KOPT-K1 (cell line): ENCODE measurements around the gene SEMA6A.

Experiments used
- H3K27ac ChIP-seq: fragments of 200-600 bp; sonication (generic); 2 replicates; pipeline ENCODE4 v1.5.1; 2016; ENCODE audit warnings: antibody characterized with exemption, mild to moderate bottlenecking, low read depth, low read length; ENCODE audit not compliant: poor library complexity, severe bottlenecking
- H3K36me3 ChIP-seq: fragments of 200-600 bp; sonication (generic); 2 replicates; pipeline ENCODE4 v1.5.1; 2017; ENCODE audit warnings: antibody characterized with exemption, mild to moderate bottlenecking, low read length, moderate library complexity; ENCODE audit not compliant: insufficient read depth
- H3K9me3 ChIP-seq: fragments of 200-600 bp; sonication (generic); 2 replicates; pipeline ENCODE4 v1.5.1; 2017; ENCODE audit warnings: antibody characterized with exemption, low read length, mild to moderate bottlenecking; ENCODE audit not compliant: insufficient read depth, poor library complexity, severe bottlenecking

Gene SEMA6A

GRCh38 chr5:116544531-116545241, 29.9 kb downstream of the SEMA6A start:
- Histone ChIP-seq H3K9me3 (peaks cover 17% of the 10 kb centered on the region), H3K27ac (no peak overlapping the region), H3K36me3 (no peaks in the 10 kb centered on the region)

- no peaks in the 10 kb centered on the region for H3K36me3 ChIP-seq
- H3K27ac ChIP-seq = no peak overlapping the region
- peaks cover 17% of the 10 kb centered on the region for H3K9me3 ChIP-seq
Measured at GRCh38 chr5:116543501-116543900, 31.1 kb downstream of the SEMA6A start.

DNA sequence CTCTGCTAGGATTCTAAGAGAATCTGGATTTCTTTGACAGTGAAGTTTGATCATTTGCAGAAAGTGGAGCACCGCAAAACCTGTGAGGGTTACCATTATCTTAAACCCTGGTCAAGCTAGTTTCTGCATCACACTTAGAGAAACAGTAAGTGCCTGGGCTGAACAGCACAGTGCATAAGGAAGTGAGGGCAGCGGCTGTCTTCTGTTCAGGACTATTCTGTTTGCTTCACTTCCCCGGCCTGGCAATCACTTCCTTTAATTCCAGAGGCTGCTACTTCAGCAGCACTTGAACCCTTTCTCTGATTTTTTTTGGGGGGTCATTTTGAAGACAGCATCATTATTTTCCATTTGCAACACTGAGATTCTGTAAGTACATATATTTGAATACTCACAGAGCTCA, 32.0 kb downstream of the SEMA6A start:
- peaks cover 17% of the 10 kb centered on the region for H3K9me3 ChIP-seq
- H3K27ac ChIP-seq = no peak overlapping the region
- H3K36me3 ChIP-seq = no peaks in the 10 kb centered on the region

- Histone ChIP-seq H3K36me3 (no peaks in the 10 kb centered on the region), H3K9me3 (no peaks in the 10 kb centered on the region), H3K27ac (no peak overlapping the region)
Measured at GRCh38 chr5:116539222-116539621, 35.4 kb downstream of the SEMA6A start.

DNA sequence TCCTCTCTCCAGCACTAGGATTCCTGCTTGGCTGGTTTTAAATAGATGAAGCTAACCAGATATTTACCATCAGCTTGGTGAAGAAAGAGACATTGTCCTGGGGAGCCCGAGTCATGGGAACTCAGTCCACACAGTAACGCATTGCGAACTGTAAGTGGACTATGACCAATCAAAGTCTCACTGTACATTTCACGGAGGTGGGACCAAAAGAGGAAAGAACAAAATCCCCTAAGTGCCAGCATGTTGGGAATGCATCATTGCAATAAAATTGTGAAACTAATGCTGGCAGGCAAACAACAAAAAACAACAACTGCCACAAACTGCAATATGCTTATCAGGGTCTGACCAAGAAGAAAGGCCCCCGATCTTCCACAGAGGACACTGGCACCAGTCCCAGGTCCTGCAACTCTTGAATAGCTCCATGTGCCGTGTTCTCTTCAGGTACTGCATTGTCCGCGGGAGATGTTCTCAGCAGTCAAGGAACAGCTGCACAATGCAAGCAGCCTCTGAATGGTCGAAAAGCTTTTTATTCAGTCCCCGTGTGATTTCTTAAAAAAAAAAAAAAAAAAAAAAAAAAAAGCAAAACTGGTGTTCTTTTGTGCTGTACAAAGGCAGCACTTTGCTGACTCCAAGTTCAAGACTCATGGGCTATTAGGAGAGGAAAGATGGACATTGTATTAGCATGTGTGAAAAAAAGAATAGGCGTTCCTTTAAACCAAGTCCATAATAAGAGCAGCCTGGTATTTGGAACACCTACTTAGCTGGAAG, 38.1 kb downstream of the SEMA6A start:
- Histone ChIP-seq H3K9me3 (no peaks in the 10 kb centered on the region), H3K27ac (no peak overlapping the region), H3K36me3 (no peaks in the 10 kb centered on the region)

DNA sequence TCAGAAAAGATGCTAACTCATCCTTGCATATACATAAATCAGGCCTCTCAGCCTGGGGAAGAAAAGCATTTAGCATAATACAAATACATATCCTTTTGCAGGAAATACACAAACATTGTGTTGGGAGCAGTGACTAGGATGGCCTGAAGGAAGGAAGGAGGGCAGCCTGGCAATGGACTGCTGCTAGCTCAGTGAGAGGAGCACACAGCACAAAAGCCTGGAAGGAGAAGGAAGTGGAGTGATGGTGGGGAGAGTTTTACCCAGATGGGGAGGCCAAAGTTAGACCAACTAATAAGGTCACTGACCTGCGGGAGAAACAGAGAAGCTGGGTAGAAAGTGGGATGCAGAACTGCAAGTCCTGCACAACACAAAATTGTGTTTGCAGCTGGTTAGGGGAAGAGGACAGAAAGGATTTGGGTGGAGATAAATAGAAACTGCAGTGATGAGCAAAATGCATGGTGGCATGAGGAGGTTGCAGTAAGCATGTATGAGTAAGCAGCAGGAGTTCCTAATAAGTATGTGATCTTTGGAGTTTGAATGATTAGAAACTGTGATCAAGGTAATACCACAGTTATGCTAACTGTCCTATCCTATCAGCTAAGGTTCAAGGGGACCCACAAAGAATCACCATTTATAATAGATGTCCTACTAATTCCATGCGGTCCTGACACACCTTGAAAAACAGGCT, 39.5 kb downstream of the SEMA6A start:
- H3K27ac ChIP-seq = no peak overlapping the region
- H3K9me3 ChIP-seq = no peaks in the 10 kb centered on the region
- H3K36me3 ChIP-seq = no peaks in the 10 kb centered on the region

DNA sequence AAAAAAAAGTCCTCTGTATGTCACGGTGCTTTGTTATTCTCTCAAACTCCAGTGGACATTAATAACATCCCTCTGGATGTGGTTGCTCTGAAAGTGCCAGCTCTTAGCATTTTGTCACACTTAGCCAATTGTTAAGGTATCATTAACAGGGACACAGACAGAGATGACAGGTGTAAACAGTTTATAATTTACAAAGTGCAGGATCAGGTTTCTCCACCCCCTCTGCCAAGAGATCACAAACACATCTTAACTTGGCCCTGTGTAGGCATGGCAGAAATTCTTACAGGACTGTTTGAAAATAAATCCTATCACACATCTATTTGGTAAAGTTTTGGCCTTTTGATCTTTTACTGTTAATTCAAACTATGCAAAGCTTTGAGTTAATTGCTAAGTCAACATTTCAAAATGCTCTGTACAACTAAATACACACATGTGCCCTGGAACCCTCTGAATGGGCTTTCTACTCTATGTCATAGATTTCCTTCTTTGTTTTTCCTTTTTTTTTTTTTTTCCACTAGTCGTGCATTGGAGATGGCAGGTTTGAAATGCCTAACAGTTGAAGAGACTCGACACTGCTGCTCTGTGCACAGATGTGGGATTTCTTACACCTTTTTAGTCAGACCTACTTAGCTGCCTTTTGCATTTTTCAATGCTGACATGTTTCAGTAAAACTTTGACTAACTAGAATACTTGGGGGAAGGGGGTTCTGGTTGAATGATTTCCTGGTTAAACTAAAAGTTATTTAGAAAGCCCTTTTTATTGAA, 41.7 kb downstream of the SEMA6A start:
- no peak overlapping the region for H3K27ac ChIP-seq
- no peaks in the 10 kb centered on the region for H3K9me3 ChIP-seq

DNA sequence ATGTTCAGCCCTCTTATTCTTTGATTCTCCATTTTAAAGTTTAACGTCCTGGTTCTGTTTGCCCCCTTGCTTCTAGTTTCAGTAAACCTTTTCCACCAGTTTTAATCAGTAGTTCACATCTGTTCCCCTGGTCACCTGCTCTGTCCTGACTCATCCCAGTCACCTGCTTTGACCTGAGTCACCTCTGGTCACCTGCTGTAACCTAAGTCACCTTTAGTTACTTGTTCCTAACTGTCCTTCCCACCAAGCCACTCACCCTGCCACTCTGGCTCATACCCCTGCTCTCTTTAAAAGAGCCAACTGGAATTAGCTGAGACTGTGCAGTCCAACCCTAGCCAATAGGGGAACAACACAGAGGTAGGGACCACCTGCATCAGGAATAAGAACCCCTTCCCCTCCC, 43.0 kb downstream of the SEMA6A start:
- Histone ChIP-seq H3K27ac (no peak overlapping the region), H3K9me3 (no peaks in the 10 kb centered on the region), H3K36me3 (no peaks in the 10 kb centered on the region)

More for the DNA sequence above, 41.7 kb downstream of the SEMA6A start:
- no peaks in the 10 kb centered on the region for H3K36me3 ChIP-seq

DNA sequence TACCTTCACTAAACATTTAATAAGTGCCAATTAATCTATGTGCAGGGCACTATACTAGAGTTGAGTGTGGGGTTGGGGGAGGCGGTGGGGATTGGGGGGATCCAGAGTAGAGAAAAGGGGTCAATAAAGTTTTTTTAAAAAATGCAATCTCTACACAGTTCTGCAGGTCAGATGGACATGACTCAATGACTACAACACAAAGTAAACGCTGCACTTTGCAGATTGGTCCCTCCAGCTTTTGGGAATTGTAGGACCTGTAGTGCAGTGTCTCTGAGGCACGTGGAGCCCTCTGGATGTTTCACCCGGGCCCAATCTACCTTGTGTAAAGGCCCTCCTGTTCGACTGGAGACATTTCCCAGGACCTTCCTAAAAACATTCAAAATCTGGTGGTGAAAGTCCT, 43.5 kb downstream of the SEMA6A start:
- H3K36me3 ChIP-seq = no peaks in the 10 kb centered on the region
- no peaks in the 10 kb centered on the region for H3K9me3 ChIP-seq
- no peak overlapping the region for H3K27ac ChIP-seq

DNA sequence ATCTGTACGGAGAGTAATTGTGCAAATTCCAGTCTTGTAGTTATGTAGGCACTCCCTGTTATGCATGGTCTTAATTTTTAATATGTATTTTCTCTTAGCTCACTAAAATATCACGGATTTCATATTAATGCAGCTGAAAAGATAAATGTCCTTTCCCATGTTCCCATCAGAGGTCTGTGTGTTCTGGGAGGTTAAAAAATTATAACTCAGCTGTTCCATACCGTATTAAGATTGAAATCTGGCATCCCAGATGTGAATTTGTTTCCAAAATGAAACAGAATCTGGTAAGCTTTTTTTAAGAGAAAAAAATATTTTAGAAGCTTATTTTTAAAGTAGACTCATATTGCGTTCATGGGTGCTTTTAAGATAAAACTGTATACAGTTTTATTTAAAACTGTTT, 44.3 kb downstream of the SEMA6A start:
- Histone ChIP-seq H3K9me3 (no peaks in the 10 kb centered on the region), H3K36me3 (no peaks in the 10 kb centered on the region), H3K27ac (no peak overlapping the region)

GRCh38 chr5:116529615-116530014, 45.0 kb downstream of the SEMA6A start:
- Histone ChIP-seq H3K9me3 (no peaks in the 10 kb centered on the region), H3K27ac (no peak overlapping the region), H3K36me3 (no peaks in the 10 kb centered on the region)

- no peaks in the 10 kb centered on the region for H3K9me3 ChIP-seq
- no peak overlapping the region for H3K27ac ChIP-seq
- no peaks in the 10 kb centered on the region for H3K36me3 ChIP-seq
Measured at GRCh38 chr5:116528519-116529234, 45.9 kb downstream of the SEMA6A start.

DNA sequence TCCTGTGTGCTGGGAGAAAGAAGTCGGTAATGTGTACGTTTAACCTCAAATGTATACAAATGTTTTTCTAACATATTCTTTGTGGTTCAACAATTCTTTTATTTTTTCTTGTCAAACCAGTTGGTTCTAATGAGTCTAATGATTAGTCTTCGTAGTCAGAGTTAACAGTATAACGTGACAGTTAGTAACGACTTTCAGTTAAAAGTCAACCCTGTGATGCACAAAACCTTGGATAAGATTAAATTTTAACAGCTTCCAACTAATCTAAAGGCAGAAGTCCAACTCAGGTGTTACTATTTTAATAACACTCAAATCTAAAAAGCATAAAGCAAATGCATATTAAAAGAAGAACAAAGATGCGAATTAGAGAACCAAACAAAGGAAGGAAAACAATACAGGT, 47.0 kb downstream of the SEMA6A start:
- no peaks in the 10 kb centered on the region for H3K9me3 ChIP-seq
- H3K27ac ChIP-seq = no peak overlapping the region
- H3K36me3 ChIP-seq = no peaks in the 10 kb centered on the region

GRCh38 chr5:116525674-116526073, 48.9 kb downstream of the SEMA6A start:
- H3K36me3 ChIP-seq = no peaks in the 10 kb centered on the region
- H3K27ac ChIP-seq = no peak overlapping the region
- no peaks in the 10 kb centered on the region for H3K9me3 ChIP-seq
